NK-92 (cell line): ENCODE measurements around the gene NOTCH1.

Experiments used
- DNase-seq: peaks from one replicate; lab custom pipeline; 2025; ENCODE audit not compliant: unreplicated experiment; lab: John Stamatoyannopoulos, UW

Gene NOTCH1

GRCh38 chr9:136546697-136547501 is 1.1 kb upstream of the NOTCH1 start:
- no peak for DNase-seq

GRCh38 chr9:136545692-136545964 is 220 bp downstream of the NOTCH1 start:
- no peak for DNase-seq

- DNase-seq = no peak
Observed at GRCh38 chr9:136544964-136545691, 720 bp downstream of the NOTCH1 start.

- no peak for DNase-seq
Observed at GRCh38 chr9:136544548-136544963, 1.3 kb downstream of the NOTCH1 start.

GRCh38 chr9:136543830-136544547 is 1.9 kb downstream of the NOTCH1 start:
- no peak for DNase-seq

- no peak for DNase-seq
Observed at GRCh38 chr9:136543280-136543679, 2.6 kb downstream of the NOTCH1 start.

- DNase-seq = no peak
Observed at GRCh38 chr9:136542241-136543040, 3.4 kb downstream of the NOTCH1 start.

- DNase-seq = no peak
Observed at GRCh38 chr9:136541709-136542108, 4.1 kb downstream of the NOTCH1 start.

GRCh38 chr9:136541179-136541578 is 4.7 kb downstream of the NOTCH1 start:
- DNase-seq = no peak

- no peak for DNase-seq
Observed at GRCh38 chr9:136539427-136540421, 6.1 kb downstream of the NOTCH1 start.

GRCh38 chr9:136538599-136539426 is 7.0 kb downstream of the NOTCH1 start:
- no peak for DNase-seq

GRCh38 chr9:136537896-136538598 is 7.8 kb downstream of the NOTCH1 start:
- no peak for DNase-seq

GRCh38 chr9:136537411-136537810 is 8.4 kb downstream of the NOTCH1 start:
- DNase-seq = no peak

GRCh38 chr9:136536721-136537241 is 9.1 kb downstream of the NOTCH1 start:
- no peak for DNase-seq

- no peak for DNase-seq
Observed at GRCh38 chr9:136536051-136536720, 9.7 kb downstream of the NOTCH1 start.

GRCh38 chr9:136535070-136535469 is 10.8 kb downstream of the NOTCH1 start:
- no peak for DNase-seq

GRCh38 chr9:136534366-136534765 is 11.5 kb downstream of the NOTCH1 start:
- no peak for DNase-seq

GRCh38 chr9:136533775-136534157 is 12.1 kb downstream of the NOTCH1 start:
- no peak for DNase-seq
